B cell (primary cell): ENCODE data around the gene MAP1B. TPM values are rescaled to one million over a fixed set of nuclear protein-coding genes. Genes with fewer than 3 reads are reported as not detected.

Source experiments
- ATAC-seq: fragments of 200-7000 bp; cut with Tn5 transposase; one replicate; pipeline ENCODE4 v1.10.0; 2021; ENCODE audit warnings: low read depth, mild to moderate bottlenecking, moderate number of reproducible peaks, moderate library complexity
- CTCF ChIA-PET: fragments of 350-600 bp; sonication (Branson Sonifier 250); formaldehyde crosslinking; loops from one replicate; lab custom pipeline; 2021; ENCODE audit warnings: antibody characterized with exemption, inconsistent platforms; lab: Charles Lee
- POLR2A ChIA-PET: fragments of 350-600 bp; sonication (Branson Sonifier 250); formaldehyde crosslinking; loops from one replicate; lab custom pipeline; 2021; ENCODE audit warnings: antibody characterized with exemption; lab: Charles Lee
- DNase-seq: peaks from one replicate; pipeline ENCODE4 v3.0.0; 2013
- H2AFZ ChIP-seq: 2 replicates; pipeline ENCODE4 v1.6.1; 2012; ENCODE audit warnings: mild to moderate bottlenecking, low read depth, low read length; ENCODE audit not compliant: insufficient read depth, poor library complexity, severe bottlenecking
- H3K27ac ChIP-seq, 2 donors: 1 replicate in 1 of 2; 2 replicates in 1 of 2; pipeline ENCODE4 v1.5.1; 2012 to 2013; ENCODE audit warnings: low read length in 2 of 2, mild to moderate bottlenecking in 2 of 2, moderate library complexity in 1 of 2
- H3K27me3 ChIP-seq, 4 experiments: fragments of 200-600 bp in 1 of 4; sonication (generic) in 1 of 4; replicated peaks in 1 of 4; 1 replicate in 2 of 4; 2 replicates in 2 of 4; pipeline versions ENCODE4 v1.6.1 to v1.7.0; 2013 to 2016; ENCODE audit warnings: low read length in 3 of 4, mild to moderate bottlenecking in 2 of 4, mixed read lengths in 1 of 4, moderate library complexity in 1 of 4; ENCODE audit not compliant: insufficient read depth in 4 of 4, control insufficient read depth in 3 of 4; ENCODE audit errors: control extremely low read depth in 1 of 4
- H3K36me3 ChIP-seq, 2 experiments: replicated peaks in 1 of 2; 1 replicate in 1 of 2; 2 replicates in 1 of 2; pipeline versions ENCODE4 v1.6.1 to v1.7.1; 2013; ENCODE audit warnings: low read length in 1 of 2; ENCODE audit not compliant: insufficient read depth in 2 of 2, control insufficient read depth in 1 of 2; ENCODE audit errors: control extremely low read depth in 1 of 2, extremely low read depth in 1 of 2
- H3K4me1 ChIP-seq, 2 donors: fragments of 200-600 bp in 1 of 2; sonication (generic) in 1 of 2; 1 replicate in 1 of 2; 2 replicates in 1 of 2; pipeline versions ENCODE4 v1.5.1 to v1.6.1; 2013 to 2017; ENCODE audit warnings: low read length in 2 of 2; ENCODE audit not compliant: control insufficient read depth in 2 of 2, insufficient read depth in 2 of 2
- H3K4me2 ChIP-seq: replicated peaks from 2 replicates; pipeline ENCODE3; 2012; ENCODE audit warnings: mild to moderate bottlenecking, low read depth, low read length; ENCODE audit not compliant: poor library complexity, severe bottlenecking
- H3K4me3 ChIP-seq, 5 experiments: fragments of 200-600 bp in 1 of 5; sonication (generic) in 1 of 5; 1 replicate in 3 of 5; 2 replicates in 2 of 5; pipeline versions ENCODE4 v1.5.1 to v1.7.0; 2011 to 2016; ENCODE audit warnings: low read length in 4 of 5, mild to moderate bottlenecking in 4 of 5, low read depth in 2 of 5, control low read depth in 1 of 5, moderate library complexity in 1 of 5; ENCODE audit not compliant: insufficient read depth in 1 of 5; ENCODE audit errors: control extremely low read depth in 1 of 5, extremely low read depth in 1 of 5
- H3K79me2 ChIP-seq: fragments of 200-600 bp; sonication (generic); one replicate; pipeline ENCODE4 v1.6.0; 2016; ENCODE audit warnings: low read length; ENCODE audit not compliant: control insufficient read depth, insufficient read depth
- H3K9ac ChIP-seq: fragments of 200-600 bp; sonication (generic); 2 replicates; pipeline ENCODE4 v1.6.1; 2017; ENCODE audit warnings: mild to moderate bottlenecking, low read length, moderate library complexity
- H3K9me3 ChIP-seq, 3 donors: one replicate each; pipeline versions ENCODE4 v1.6.1 to v1.7.1; 2013; ENCODE audit warnings: low read length in 2 of 3; ENCODE audit not compliant: control insufficient read depth in 2 of 3, insufficient read depth in 1 of 3; ENCODE audit errors: control extremely low read depth in 1 of 3
- H4K20me1 ChIP-seq: 2 replicates; pipeline ENCODE4 v1.6.0; 2012; ENCODE audit warnings: mild to moderate bottlenecking, low read length; ENCODE audit not compliant: insufficient read depth, control insufficient read depth, poor library complexity, severe bottlenecking
- H3K27ac Mint-ChIP-seq: one replicate; pipeline ENCODE4 v1.8.0; 2021; ENCODE audit warnings: mixed read lengths
- H3K27me3 Mint-ChIP-seq: one replicate; pipeline ENCODE4 v1.8.0; 2021; ENCODE audit warnings: mixed read lengths
- H3K4me1 Mint-ChIP-seq: one replicate; pipeline ENCODE4 v1.8.0; 2021; ENCODE audit warnings: mixed read lengths
- H3K4me3 Mint-ChIP-seq: one replicate; pipeline ENCODE4 v1.8.0; 2021; ENCODE audit warnings: mixed read lengths
- H3K9me3 Mint-ChIP-seq: one replicate; pipeline ENCODE4 v1.8.0; 2022; ENCODE audit warnings: mixed read lengths; ENCODE audit not compliant: insufficient read depth
- CTCF ChIP-seq: fragments of 200-600 bp; IDR thresholded peaks from one replicate; pipeline ENCODE4 v1.8.0; 2022; ENCODE audit warnings: antibody characterized with exemption, mild to moderate bottlenecking
- EZH2 ChIP-seq: IDR thresholded peaks from 2 replicates; pipeline ENCODE4 v1.6.1; 2012; ENCODE audit warnings: borderline replicate concordance, low read depth, mild to moderate bottlenecking, moderate library complexity, low read length; ENCODE audit not compliant: insufficient read depth, poor library complexity, severe bottlenecking
- WGBS: methylation state at CpG from one replicate; pipeline ENCODE4 v1.1.5; 2013; ENCODE audit warnings: missing lambda C conversion rate; ENCODE audit not compliant: insufficient coverage; 5-methylcytosine and 5-hydroxymethylcytosine counted together
- intact Hi-C: fragments of 100-400 bp; cut with micrococcal nuclease; formaldehyde crosslinking; loops from one replicate; pipeline ENCODE4 v1.10.0; 2022
- polyA plus RNA-seq: library from polyadenylated mRNA; depleted of rRNA; stranded (reverse); fragments of >200 nt; gene quantifications from 2 replicates; pipeline ENCODE4 v1.2.3, GENCODE V29; 2012
- total RNA-seq, 2 donors: library from RNA; stranded (reverse); fragments of 120-200 nt in 1 of 2; gene quantifications; 1 replicate in 1 of 2; 2 replicates in 1 of 2; pipeline versions ENCODE4 v1.2.3 to v1.2.4, GENCODE V29; 2013 to 2022

The MAP1B gene
- total and polyA plus RNA-seq, 2 donors (not counting 1 experiment from before 2014, with no cell fraction given), result 0.15 TPM; not detected in 1

- peaks cover 35% of the 10 kb centered on the region for H3K27me3 Mint-ChIP-seq
- ATAC-seq (peak; percentile 57), DNase-seq (peak; percentile 45)
- intact Hi-C loops, result loop anchor here (1.0 to 5.0 kb wide), 2 partner anchors 129 to 170 kb away; no protein-coding TSS in a partner anchor
- H3K4me3 ChIP-seq, result no peak overlapping the region
- H3K79me2 ChIP-seq, result no peaks in the 10 kb centered on the region
- H3K27ac ChIP-seq, result no peak overlapping the region
- H3K4me1 ChIP-seq, result no peaks in the 10 kb centered on the region
- H3K27ac Mint-ChIP-seq, result no peak overlapping the region
- H3K9ac ChIP-seq, result no peak overlapping the region
- no peaks in the 10 kb centered on the region for H3K4me1 Mint-ChIP-seq
- no peaks in the 10 kb centered on the region for H4K20me1 ChIP-seq
- H3K36me3 ChIP-seq, result no peaks in the 10 kb centered on the region
- H3K4me3 Mint-ChIP-seq, result no peak overlapping the region
- peaks cover 0 to 3% (median 1%) of the 10 kb centered on the region in 4 experiments for H3K27me3 ChIP-seq
- no peak overlapping the region for H3K4me2 ChIP-seq
- no CpG with 5 or more reads among the region's 2 CpGs for whole genome bisulfite sequencing
- TF ChIP-seq EZH2, result no peak
- peak; percentile 70 for TF ChIP-seq CTCF
- no peaks in the 10 kb centered on the region for H3K9me3 ChIP-seq
- POLR2A ChIA-PET, result no interaction called here
- peak overlapping the region; percentile 27 for H2AFZ ChIP-seq
- CTCF ChIA-PET, result interaction anchor here (0.8 to 3.6 kb wide), 3 partner anchors 161 to 171 kb away, joined by 3 to 63 read pairs (median 3); no protein-coding TSS in a partner anchor
- H3K9me3 Mint-ChIP-seq, result no peaks in the 10 kb centered on the region
Observed at GRCh38 chr5:72137826-72138409, 30.6 kb downstream of the MAP1B start.

- ChIA-PET CTCF (interaction anchor here (1.6 kb wide), 1 partner anchor 169 kb away, joined by 9 read pairs; no protein-coding TSS in a partner anchor), POLR2A (no interaction called here)
- no peak for DNase-seq
- no peak for TF ChIP-seq EZH2
- no peak for TF ChIP-seq CTCF
- Histone ChIP-seq H2AFZ (peak overlapping the region; percentile 35), H3K79me2 (no peaks in the 10 kb centered on the region), H3K27ac (no peak overlapping the region), H3K9ac (no peak overlapping the region), H4K20me1 (no peaks in the 10 kb centered on the region), H3K4me3 (no peak overlapping the region), H3K9me3 (no peaks in the 10 kb centered on the region), H3K36me3 (no peaks in the 10 kb centered on the region), H3K27me3 (peaks cover 0 to 2% (median 0%) of the 10 kb centered on the region in 4 experiments), H3K4me1 (no peaks in the 10 kb centered on the region), H3K4me2 (no peak overlapping the region)
- Mint-ChIP-seq H3K9me3 (no peaks in the 10 kb centered on the region), H3K4me1 (no peaks in the 10 kb centered on the region), H3K27ac (no peak overlapping the region), H3K27me3 (peaks cover 31% of the 10 kb centered on the region), H3K4me3 (no peak overlapping the region)
- 19% methylated on average over 4 of the region's 8 CpGs for WGBS
- intact Hi-C loops, result loop anchor here (5.0 kb wide), 1 partner anchor 128 kb away; no protein-coding TSS in a partner anchor
- no peak for ATAC-seq
Observed at GRCh38 chr5:72138943-72139521, 31.8 kb downstream of the MAP1B start.
